COLO668 (cell line): ENCODE results near the gene EIF5A.

Experiments
- DNase-seq: peaks from one replicate; lab custom pipeline; 2025; ENCODE audit not compliant: unreplicated experiment; lab: John Stamatoyannopoulos, UW

The EIF5A gene

GRCh38 chr17:7312432-7313087 is 5.1 kb downstream of the EIF5A start:
- no peak for DNase-seq

GRCh38 chr17:7313088-7313889 is 5.9 kb downstream of the EIF5A start:
- peak; percentile 2 for DNase-seq

GRCh38 chr17:7313890-7314718 is 6.7 kb downstream of the EIF5A start:
- no peak for DNase-seq

GRCh38 chr17:7314719-7315569 is 7.5 kb downstream of the EIF5A start, which contains the start of gene GPS2:
TSS of gene GPS2 (minus strand) at chr17:7315360. CDS start at chr17:7315052, 308 bp downstream.
- peak; percentile 92 for DNase-seq

- DNase-seq = peak; percentile 11
Measured at GRCh38 chr17:7315570-7316235, 8.3 kb downstream of the EIF5A start.

- no peak for DNase-seq
Measured at GRCh38 chr17:7317161-7317803, 9.9 kb downstream of the EIF5A start.

- DNase-seq = no peak
Measured at GRCh38 chr17:7318121-7318860, 10.9 kb downstream of the EIF5A start.

- no peak for DNase-seq
Measured at GRCh38 chr17:7321466-7321865, 14.0 kb downstream of the EIF5A start.

- DNase-seq = no peak
Measured at GRCh38 chr17:7322520-7323194, 15.2 kb downstream of the EIF5A start.

- peak; percentile 9 for DNase-seq
Measured at GRCh38 chr17:7323731-7324437, 16.5 kb downstream of the EIF5A start.

- no peak for DNase-seq
Measured at GRCh38 chr17:7324438-7324779, 17.0 kb downstream of the EIF5A start.

GRCh38 chr17:7325031-7325528 is 17.7 kb downstream of the EIF5A start:
- DNase-seq = no peak

- no peak for DNase-seq
Measured at GRCh38 chr17:7326186-7326585, 18.8 kb downstream of the EIF5A start.

- DNase-seq = no peak
Measured at GRCh38 chr17:7327056-7327455, 19.6 kb downstream of the EIF5A start.

GRCh38 chr17:7327501-7327900 is 20.1 kb downstream of the EIF5A start:
- no peak for DNase-seq

- DNase-seq = no peak
Measured at GRCh38 chr17:7328009-7328408, 20.6 kb downstream of the EIF5A start.

GRCh38 chr17:7328840-7329373 is 21.5 kb downstream of the EIF5A start, which contains the start of gene NEURL4:
TSS of gene NEURL4 (minus strand) at chr17:7329335. CDS start at chr17:7329312, 23 bp downstream.
- peak; percentile 46 for DNase-seq
